Measurements from ENCODE around the gene ATF7. TPM values are rescaled to one million over a fixed set of nuclear protein-coding genes. Genes with fewer than 3 reads are reported as not detected.

Gene ATF7
- polyA plus RNA-seq, 2 of the 4 experiments (the other 2 are of a cell fraction) = 22.9 to 38.9 TPM

DNA sequence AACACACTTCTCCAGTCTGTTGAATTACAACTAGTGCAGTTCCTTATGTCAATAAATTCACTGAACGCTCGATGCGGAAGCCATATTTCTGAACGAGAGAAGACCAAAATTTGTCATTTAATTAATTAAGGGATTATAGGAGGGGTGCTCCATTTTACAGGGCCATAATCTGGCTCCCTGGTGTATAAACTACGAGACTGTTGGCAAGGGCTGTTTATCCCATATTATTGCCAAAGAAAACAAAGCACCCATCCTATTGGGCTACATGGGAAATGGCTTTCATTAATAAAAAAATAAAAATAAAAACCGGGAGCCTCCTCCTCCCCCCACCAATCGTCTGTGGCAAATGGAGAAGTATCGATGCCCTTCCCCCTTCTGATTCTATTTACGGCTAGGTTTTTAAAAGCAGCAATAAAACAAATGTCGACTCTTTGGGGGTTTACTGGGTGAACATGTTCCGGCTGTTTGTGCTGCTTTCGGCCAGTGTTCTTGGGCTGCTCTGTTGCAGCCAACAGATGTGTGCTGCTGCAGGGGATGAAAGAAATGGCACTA lies 24.8 kb downstream of the ATF7 start:
- no peak for DNase-seq (ENCODE audit: low read depth in 1 of 2, low spot score in 1 of 2)
- 85% methylated on average over 12 of the region's 12 CpGs for WGBS (ENCODE audit: missing lambda C conversion rate)
- TF ChIP-seq ELK1 (IDR thresholded peaks at IDR 0.05; ENCODE audit: low read depth, low read length) (no peak), KDM5A (IDR thresholded peaks at IDR 0.05) (no peak), HEYL (CRISPR knock-in tag; IDR thresholded peaks at IDR 0.05) (no peak), CBX8 (IDR thresholded peaks at IDR 0.05) (no peak), CHD4 (IDR thresholded peaks at IDR 0.05; ENCODE audit: borderline replicate concordance) (no peak), FOSB (CRISPR knock-in tag; IDR thresholded peaks at IDR 0.05) (no peak), SMC3 (IDR thresholded peaks at IDR 0.05) (no peak), RARB (CRISPR knock-in tag; IDR thresholded peaks at IDR 0.05) (no peak), ZC3H11A (IDR thresholded peaks at IDR 0.05) (no peak), EP300 (IDR thresholded peaks at IDR 0.05) (no peak), MAFK (IDR thresholded peaks at IDR 0.05; ENCODE audit: partially characterized antibody) (no peak), SREBF2 (IDR thresholded peaks at IDR 0.05) (no peak), FOSL2 (IDR thresholded peaks at IDR 0.05) (no peak), FOSL2 (CRISPR knock-in tag; IDR thresholded peaks at IDR 0.05) (no peak), E2F6 (IDR thresholded peaks at IDR 0.05; ENCODE audit: borderline replicate concordance, low read depth) (no peak), NFE2L2 (conservative IDR thresholded peaks at IDR 0.05; ENCODE audit: low read length) (no peak), TFCP2L1 (CRISPR knock-in tag; IDR thresholded peaks at IDR 0.05) (no peak)
- TF ChIP-seq, protein P1, sequence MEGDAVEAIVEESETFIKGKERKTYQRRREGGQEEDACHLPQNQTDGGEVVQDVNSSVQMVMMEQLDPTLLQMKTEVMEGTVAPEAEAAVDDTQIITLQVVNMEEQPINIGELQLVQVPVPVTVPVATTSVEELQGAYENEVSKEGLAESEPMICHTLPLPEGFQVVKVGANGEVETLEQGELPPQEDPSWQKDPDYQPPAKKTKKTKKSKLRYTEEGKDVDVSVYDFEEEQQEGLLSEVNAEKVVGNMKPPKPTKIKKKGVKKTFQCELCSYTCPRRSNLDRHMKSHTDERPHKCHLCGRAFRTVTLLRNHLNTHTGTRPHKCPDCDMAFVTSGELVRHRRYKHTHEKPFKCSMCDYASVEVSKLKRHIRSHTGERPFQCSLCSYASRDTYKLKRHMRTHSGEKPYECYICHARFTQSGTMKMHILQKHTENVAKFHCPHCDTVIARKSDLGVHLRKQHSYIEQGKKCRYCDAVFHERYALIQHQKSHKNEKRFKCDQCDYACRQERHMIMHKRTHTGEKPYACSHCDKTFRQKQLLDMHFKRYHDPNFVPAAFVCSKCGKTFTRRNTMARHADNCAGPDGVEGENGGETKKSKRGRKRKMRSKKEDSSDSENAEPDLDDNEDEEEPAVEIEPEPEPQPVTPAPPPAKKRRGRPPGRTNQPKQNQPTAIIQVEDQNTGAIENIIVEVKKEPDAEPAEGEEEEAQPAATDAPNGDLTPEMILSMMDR (IDR thresholded peaks at IDR 0.05) = no peak
- H3K27ac ChIP-seq = no peak overlapping the region
- H3K9me3 ChIP-seq = no peaks in the 10 kb centered on the region
- POLR2A ChIA-PET = no interaction called here
- H3K4me3 ChIP-seq = no peak overlapping the region
- H3K4me2 ChIP-seq = no peak overlapping the region
- no peak for FAIRE-seq
- ATAC-seq = no peak
- CTCF ChIA-PET = no interaction called here
- no peaks in the 10 kb centered on the region for H3K4me1 ChIP-seq

GRCh38 chr12:53600490-53601295 lies 25.5 kb downstream of the ATF7 start:
- 92% methylated on average over 13 of the region's 13 CpGs for WGBS (ENCODE audit: missing lambda C conversion rate)
- no peak overlapping the region for H3K4me3 ChIP-seq
- no peak for ATAC-seq

More at GRCh38 chr12:53600490-53601295, 25.5 kb downstream of the ATF7 start:
- no peak for TF ChIP-seq FOXS1 (CRISPR knock-in tag; IDR thresholded peaks at IDR 0.05)
- no peak for TF ChIP-seq HOXB5 (CRISPR knock-in tag; IDR thresholded peaks at IDR 0.05)
- TF ChIP-seq GATA3 (IDR thresholded peaks at IDR 0.05; ENCODE audit: borderline replicate concordance) = no peak
- no peak for TF ChIP-seq TFCP2L1 (CRISPR knock-in tag; IDR thresholded peaks at IDR 0.05)
- TF ChIP-seq EP300 (IDR thresholded peaks at IDR 0.05) = no peak
- no peak for TF ChIP-seq EHF (CRISPR knock-in tag; IDR thresholded peaks at IDR 0.05)
- TF ChIP-seq MAX (IDR thresholded peaks at IDR 0.05) = no peak
- TF ChIP-seq JUN (IDR thresholded peaks at IDR 0.05) = no peak
- no peak for TF ChIP-seq NR3C1 (IDR thresholded peaks at IDR 0.05)
- no peak for TF ChIP-seq ZFP36 (IDR thresholded peaks at IDR 0.05; ENCODE audit: borderline replicate concordance, partially characterized antibody)
- TF ChIP-seq CBX8 (IDR thresholded peaks at IDR 0.05) = no peak
- no peak for TF ChIP-seq TP53 (CRISPR knock-in tag; IDR thresholded peaks at IDR 0.05)
- TF ChIP-seq SREBF2 (IDR thresholded peaks at IDR 0.05) = no peak
- TF ChIP-seq FOSL2 (IDR thresholded peaks at IDR 0.05) = no peak
- TF ChIP-seq FOSL2 (CRISPR knock-in tag; IDR thresholded peaks at IDR 0.05) = no peak
- TF ChIP-seq HEYL (CRISPR knock-in tag; IDR thresholded peaks at IDR 0.05) = no peak
- ChIA-PET POLR2A (no interaction called here), CTCF (interaction anchor here (0.8 to 1.4 kb wide), 2 partner anchors 19 to 75 kb away, joined by 3 read pairs; partner anchors contain the start of gene ATP5MC2)
- Histone ChIP-seq H3K4me1 (no peaks in the 10 kb centered on the region), H3K9me3 (no peaks in the 10 kb centered on the region), H3K4me2 (no peak overlapping the region), H3K27ac (no peak overlapping the region)
- DNase-seq (ENCODE audit: low read depth in 1 of 2, low spot score in 1 of 2) = no peak
- FAIRE-seq = no peak
